Renal cortical epithelial cell (primary cell): ENCODE results near the gene RBM20. TPM values are rescaled to one million over a fixed set of nuclear protein-coding genes. Genes with fewer than 3 reads are reported as not detected.
"Not testable (repeated sequence)": the region's sequence is repeated elsewhere in the genome, so short reads cannot be mapped to it uniquely, and the experiment has no call there.

Source experiments
- DNase-seq: peaks from one replicate; pipeline ENCODE4 v3.0.0-alpha.2; 2011; ENCODE audit warnings: low read depth
- total RNA-seq: library from RNA; depleted of rRNA; stranded (reverse); fragments of >200 nt; gene quantifications from 2 replicates; pipeline ENCODE4 v1.2.3, GENCODE V29; 2014

Gene RBM20
- total RNA-seq, 1 donor from 2014 or later = 0.10 TPM

DNA sequence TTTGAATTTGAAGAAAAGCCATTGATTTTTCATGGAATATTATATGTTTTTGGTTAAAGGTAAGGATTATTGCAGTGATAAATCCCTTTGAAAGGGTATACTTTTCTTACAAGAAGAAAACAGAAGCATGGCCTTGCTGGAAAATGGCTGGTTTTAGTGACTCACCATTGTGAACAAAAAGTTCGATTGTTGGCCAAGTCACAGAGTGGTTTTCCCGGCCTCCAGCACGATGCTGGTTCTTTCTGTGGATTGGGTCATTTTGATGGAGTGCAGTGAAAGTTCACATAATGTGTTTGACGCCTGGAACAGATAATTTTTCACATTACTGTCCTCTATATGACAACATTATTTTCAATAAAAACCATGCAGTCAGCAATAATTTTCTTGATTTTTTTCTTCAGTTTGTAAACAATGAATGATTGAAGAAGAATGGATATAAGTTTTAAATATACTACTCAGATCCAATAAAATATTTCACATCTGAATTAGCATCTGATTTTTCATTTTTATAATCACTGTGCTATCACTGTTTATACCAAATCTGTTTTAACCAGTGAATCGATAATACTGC, 60.9 kb downstream of the RBM20 start:
- DNase-seq = no peak

DNA sequence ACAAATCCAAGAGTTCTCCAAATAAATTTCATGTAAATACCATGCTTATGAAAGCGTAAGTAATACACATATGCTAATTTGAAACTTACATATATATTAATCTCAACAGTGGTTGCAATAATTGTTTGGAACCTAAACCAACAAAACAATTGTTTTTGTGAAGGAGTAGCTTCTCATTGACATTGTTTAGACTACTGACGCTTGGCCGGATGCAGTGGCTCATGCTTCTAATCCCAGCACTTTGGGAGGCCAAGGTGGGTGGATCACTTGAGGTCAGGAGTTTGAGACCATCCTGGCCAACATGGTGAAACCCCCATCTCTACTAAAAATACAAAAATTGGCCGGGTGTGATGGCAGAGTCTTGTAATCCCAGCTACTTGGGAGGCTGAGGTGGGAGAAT, 61.5 kb downstream of the RBM20 start:
- DNase-seq = not testable (repeated sequence)

DNA sequence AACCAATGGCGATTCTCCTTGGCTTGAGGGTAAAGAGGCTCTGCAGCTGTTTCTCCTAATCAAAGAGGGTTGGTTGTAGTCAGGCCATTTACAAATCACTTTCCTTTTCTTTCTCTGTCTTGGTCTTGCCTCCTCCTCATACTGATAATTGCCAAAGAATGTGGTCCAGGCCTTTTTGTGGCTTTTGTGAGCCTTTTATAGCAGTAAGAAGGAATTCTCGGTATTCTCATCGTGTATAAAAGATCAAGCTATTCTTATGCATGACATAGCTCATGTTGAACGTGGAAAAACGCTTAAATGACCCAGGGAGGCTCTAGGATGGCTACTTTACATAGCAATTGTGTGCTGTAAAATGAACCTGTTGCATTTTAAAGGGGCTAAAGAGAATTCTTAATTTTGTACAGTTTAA, 62.6 kb downstream of the RBM20 start:
- peak; percentile 77 for DNase-seq

DNA sequence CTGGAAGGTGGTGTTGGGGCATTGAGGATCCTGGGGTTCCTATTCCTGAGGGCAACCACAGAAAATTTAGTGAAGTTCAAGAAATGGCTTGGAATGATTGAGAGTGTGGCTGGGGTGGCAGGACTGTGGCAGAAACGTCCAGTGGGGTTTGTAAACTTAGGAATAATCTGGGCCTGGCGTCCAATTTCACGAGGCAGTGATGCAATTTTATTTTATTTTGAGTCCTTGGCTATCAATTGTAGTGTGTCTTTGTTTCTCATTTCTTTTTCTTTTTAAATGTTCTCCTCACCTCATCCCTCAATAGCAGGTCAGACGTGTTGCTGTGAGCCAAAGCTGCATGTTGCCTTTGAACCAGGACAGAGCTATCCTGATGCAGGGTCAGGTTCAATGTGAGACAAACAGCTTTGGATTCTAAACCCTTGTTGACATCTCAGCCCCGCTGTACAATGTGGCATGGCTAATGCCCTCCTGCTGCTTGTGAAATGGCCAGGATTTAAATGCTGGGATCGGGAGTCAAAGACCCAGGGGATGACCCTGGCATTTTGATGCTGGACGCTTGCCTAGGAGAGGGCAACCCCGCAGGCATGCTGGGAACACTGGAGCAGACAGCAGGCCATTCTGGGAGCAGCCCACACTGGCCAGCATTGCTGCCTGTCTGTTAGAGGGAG, 64.8 kb downstream of the RBM20 start:
- no peak for DNase-seq

DNA sequence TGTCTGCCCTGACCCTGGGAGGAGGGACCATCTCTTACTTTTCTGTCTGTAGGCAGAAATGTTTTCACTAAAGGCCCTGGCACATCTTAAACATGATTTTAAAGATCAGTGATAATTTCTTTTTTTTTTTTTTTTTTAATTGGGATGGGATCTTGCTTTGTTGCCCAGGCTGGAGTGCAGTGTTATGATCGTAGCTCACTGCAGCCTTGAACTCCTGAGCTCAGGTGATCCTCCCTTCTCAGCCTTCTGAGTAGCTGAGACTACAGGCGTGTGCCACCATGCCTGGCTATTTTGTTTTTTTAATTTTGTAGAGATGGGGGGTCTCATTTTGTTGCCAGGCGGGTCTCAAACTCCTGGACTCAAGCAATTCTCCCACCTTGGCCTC, 65.3 kb downstream of the RBM20 start:
- DNase-seq = no peak

DNA sequence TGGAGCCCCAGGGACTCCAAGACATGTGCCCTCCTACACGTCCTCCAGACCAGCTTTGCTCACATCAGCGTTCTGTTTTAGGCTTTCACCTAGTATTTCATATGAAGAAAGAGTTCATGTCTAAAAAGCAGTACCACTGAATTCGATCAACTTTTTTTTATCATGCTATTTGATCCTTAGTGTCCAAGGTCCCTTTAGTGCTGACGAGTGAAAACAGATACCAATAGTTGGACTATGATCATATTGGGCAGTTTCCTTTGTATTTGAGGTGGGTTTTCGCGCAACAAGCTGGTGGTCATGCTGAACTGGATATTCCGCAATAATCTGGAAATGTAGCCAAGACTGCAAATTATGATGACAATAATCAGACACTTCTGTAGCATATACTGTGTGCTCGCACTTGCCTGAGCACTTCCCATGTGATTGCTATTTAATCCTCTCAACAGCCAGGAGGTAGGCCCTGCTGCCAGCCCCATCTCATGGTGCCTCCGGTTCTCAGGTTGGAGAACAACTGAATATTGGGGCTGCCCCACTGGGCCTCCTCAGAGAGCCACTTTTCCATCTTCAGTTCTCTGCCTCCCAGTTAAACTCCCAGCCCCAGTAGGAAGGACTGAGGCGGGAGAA, 65.9 kb downstream of the RBM20 start:
- no peak for DNase-seq

DNA sequence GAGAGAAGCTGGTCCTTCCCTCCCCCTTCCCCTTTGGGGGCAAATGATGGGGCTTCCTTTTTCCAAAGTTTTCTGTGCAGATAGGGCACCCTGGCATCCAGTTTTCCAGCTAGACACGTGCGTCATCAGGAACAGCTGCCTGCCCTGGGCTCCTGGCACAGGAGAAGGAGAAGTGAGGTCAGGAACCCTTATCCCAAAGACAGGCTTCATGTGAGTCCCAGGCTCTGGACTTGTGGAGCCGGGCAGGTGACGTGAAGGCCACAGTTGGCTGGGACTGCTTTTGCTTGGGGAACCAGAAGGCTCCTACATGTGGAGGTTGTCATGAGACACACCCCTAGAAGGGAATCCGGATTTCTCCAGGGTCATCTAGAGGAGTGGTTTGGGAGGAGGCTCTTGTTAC, 66.5 kb downstream of the RBM20 start:
- no peak for DNase-seq

DNA sequence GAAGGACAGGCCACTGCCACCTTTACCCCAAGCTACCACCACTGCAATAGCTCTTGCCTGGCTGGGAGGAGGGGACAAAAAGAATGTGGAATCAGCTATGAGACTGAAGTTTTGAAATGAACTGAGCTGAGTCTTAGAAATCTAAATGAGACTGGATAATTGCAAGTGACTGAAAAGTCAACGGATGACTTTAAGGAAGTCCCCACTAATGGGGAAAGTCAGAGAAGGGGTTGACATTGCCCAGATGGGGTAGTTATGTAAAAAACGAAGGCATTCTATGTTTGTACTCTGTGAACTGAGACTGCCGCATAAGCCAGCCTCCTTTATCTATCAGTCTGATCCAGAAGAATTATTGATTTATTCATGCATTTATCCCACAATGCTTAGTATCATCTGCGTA, 67.2 kb downstream of the RBM20 start:
- DNase-seq = no peak

DNA sequence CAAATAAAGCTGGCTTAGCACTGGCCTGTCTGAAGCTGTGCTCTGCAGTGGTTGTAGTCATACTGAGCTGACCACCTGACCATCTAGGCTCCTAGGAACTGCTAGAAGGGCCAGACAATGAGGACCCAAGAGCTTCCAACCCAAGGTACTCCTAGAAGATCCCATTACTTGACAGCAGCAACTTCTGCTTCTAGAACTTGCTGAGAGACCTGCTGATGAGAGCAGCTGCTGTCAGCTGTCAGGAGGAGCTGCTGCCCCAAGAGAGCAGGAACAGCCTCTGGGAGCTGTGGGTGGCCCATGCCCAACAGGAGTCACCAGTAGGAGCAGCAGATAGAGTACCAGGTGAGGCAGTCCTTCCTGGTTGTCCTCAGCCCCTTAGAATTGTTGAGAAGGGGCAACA, 70.2 kb downstream of the RBM20 start:
- no peak for DNase-seq

DNA sequence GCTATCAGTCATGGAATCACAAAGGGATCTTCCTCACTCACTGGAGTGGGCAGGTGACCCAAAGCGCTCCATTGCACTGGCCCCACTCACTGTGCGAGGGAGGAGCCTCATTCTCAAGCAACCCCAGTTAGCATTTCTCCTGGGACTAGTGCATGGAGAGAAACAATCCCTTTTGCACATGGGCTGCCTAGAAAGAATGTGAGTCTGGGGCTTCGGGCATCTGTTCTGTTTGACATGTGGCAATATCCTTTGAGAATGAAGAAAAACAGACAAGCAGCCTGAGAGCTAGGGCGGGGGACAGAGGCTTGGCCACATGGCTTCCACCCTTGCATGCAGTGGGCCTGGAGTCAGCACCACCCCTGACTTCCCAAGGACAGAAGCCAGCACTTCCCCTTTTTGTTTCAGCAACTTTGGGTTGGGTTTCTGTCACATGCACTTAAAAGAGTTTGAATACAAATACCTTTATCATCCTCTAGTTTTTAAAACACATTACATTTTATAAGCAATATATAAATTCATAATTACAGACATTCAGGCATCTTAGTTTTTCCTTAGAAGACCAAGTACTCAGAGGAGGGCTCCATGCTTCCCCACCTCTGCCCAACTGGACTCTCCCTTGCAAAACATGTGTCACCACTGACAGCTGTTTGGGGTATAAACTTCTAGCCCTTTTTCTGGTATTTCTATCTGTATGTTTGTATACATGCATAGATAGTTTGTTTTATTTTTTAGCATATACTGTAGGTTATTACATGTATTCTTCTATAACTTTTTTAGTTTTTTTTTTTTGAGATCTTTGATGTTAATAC, 73.8 kb downstream of the RBM20 start:
- no peak for DNase-seq

DNA sequence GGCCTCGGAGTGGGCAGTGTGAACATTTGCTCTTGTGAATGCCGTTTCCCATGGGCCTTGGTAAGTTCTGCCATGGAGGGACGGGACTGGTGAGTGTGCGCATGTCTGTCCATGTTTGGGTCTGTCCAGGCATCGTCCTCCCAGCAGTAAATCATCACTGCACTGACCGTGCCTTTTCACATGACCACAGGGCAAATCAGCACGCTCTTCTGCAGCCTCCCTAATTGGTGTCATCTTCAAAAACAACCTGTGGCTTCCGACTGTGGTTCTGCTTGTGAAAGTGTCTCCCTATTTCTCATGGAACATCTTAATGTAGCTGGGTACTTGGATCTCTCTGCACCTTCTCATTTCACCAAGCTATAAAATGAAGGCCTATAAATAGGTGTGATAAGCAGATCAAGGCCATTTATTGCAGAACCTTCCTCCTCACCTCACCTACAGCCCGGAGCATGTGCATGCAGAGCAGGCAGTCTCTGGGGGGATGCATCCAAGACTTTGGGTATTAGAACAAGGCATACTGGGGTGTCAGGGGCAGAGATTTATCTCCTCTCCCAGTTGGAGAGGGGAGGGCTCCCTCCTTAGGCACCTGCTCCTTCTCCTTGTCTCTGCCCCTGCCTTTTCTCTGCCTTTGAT, 77.4 kb downstream of the RBM20 start:
- no peak for DNase-seq

DNA sequence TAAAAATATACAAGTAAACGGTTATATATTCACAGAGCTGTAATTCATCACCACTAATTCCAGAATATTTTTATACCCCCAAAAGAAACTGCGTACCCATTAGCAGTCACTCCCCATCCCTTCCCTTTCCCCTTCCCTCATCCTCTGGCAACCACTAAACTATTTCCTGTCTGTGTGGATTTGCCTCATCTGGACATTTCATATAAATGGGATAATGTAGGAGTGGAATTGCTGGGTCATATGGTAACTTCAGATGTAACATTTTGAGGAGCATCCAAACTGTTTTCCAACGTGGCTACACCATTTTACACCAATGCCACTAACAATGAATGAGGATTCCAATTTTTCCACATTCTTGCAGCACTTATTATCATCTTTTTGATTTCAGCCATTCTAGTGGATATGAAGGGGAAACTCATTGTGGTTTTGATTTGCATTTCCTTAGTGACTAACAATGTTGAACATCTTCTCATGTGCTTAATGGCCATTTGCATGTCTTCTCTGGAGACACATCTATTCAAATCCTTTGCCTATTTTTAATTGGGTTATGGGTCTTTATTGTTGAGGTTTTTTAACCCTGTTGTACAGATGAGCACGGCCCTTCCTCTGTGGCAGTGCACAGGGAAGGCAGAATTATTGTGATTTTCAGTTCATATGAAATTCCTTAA, 79.2 kb downstream of the RBM20 start:
- no peak for DNase-seq

DNA sequence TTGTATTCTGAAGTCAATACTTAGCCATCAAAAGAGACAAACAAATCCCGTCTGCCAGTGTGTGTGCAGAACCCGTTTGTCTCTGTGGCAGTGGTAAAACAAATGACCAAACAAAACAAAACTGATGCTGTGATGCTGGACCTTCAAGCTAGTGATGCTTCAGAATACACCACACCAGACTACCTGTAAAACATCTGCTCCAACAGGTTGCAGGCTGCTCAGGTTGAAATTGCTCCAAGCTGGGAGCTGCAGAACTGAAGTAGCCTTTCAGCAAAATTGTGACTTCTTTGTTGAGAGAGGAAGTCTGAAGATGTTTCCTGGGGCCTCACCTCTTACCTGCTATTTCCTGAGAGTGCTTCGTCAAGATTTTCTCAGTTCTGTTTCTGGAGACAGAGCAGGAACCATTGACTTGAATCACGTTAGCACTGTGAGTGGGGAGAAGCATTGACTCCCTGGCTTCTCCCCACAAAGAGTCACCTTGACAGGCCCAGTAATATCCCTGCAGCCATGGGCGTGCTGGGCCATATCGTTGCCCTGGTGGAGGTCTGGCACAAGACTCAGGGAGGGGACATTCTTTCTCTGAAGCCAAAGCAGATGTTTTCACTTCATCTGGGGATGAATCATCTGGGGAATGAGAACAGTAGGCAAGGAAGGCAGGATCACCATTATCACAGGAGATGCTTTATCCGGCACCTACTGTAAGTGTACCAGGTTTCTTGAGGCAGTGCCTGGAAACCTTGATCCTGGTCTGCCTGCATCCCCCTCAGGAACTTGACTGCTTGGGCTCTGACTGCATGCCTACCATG, 80.2 kb downstream of the RBM20 start:
- no peak for DNase-seq

DNA sequence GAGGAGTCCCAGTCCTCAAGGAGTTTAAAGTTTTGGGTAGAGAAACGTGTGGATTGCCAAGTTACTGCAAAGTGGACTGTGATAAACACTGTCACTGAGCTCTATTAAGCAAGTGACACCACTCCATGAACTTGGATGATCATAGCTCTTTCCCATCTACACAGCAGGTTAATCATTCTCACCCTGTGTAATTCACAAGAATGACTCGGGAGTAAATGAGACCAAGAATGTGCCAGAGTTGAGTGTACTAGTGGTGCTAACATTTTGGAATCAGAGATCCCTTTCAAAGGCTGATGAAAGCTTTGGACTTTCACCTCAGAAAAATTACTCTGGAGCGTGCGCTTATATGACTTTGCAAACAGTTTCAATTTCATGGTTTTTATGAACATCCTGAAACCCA, 80.8 kb downstream of the RBM20 start:
- DNase-seq = peak; percentile 68

DNA sequence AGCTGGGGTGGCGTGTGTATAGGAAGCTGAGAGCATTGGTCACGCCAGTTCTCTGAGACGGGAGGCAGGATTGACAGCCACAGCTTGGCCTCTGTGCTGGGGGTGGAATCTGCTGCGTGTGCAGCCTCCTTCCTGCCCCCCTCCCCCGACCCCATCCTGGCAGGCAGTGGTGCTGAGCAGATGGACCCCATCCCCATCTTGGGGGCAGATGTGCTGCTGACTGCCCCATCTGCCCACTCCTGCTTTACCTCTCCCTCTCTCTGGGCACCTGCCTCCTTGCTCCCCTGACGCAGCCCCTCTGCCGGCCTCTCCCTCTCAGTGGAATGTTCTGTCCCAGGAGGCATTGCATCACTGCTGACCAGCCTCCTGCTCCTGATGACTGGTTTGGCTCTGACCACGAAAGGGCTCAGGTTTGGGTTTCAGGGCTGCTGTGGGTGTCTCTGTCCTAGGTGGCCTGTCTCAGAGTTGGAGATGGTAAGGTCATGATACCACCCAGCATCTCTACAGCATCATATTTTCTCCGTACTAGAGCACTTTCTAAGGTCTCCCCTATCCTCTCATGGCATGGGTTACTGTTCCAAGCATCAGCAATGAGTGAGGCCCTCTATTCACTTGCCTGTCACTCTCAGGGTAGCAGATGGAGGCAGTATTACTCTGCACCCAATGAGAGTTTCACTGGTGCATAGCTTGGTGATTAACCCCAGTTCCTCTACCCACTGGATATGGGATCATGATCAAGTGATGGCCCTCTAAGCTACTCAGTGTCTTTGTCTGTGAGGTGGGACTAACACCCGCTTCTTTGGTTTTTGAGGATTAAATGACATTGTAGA, 81.9 kb downstream of the RBM20 start:
- peak; percentile 64 for DNase-seq

DNA sequence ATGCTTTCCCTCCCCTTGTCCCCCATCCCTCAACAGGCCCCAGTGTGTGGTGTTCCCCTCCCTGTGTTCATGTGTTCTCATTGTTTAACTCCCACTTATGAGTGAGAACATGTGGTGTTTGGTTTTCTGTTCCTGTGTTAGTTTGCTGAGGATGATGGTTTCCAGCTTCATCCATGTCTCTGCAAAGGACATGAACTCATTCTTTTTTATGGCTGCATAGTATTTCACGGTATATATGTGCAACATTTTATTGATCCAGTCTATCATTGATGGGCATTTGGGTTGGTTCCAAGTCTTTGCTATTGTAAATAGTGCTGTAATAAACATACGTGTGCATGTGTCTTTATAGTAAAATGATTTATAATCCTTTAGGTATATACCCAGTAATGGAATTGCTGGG, 83.6 kb downstream of the RBM20 start:
- DNase-seq = not testable (repeated sequence)

DNA sequence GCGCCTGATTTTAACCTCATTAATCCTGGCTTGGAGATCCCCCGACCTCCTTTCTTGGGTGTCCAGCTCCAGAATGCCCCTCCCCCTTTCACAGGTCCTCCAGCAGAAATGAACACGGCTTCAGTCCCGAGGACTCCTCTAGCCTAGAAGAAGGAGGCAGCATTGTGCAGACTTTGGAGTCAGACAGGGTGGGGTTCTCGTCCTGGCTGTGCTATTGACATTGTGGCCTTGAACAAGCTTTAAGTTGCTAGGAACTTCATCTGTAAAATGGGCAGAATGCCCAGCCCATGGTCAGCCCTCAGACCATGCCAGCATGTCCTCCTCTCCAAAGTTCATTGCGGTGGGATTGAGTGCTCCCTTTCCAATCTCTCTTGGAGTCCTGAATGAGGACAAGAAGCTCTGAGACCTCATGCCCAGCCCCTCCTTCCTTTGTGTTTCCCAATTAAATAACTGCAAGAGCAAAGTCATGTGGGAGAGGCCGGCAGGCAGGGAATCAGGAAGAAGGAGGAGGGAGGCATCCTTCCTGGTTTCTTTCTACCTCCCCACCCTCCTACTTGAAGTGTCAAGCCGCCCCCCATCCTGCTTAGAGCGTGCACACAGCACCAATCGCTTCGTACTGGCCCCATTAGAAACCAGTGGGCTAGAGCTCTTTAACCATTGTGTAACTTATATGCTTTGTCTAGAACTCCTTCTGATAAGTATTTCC, 86.4 kb downstream of the RBM20 start:
- no peak for DNase-seq

DNA sequence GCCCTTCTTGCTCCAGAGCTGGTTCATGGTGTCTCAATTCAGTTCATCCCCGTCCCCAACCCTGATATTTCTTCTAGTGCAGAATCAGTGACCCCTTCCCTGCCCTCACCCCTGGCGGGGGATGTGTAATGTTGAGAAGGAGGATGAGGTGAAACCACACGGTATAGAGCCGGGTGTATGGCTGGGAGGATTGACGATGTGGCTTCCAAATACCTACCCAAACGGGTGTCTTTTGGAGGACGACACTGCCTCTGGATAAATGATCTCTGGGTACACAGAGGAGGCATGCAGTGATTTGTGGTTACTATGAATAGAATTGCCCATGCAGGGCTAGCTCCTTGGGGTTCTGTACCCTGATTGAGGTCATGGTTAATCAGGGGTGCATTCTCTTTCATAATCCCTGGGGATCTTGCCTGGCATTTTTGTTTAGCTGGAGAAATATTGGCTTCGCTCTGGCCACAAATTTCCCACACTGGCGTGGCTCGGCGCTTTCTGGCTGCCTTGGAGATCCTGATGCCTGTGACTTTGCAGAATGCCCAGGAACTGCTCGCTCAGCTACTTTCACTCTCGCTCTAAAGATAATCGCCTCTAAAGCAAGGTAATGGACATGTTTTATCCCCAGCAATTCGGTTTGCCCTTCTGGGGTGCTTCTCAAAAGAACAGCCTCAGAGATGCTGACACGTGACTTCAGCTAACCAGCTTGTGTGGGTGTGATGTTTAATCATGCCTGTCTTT, 89.2 kb downstream of the RBM20 start:
- peak; percentile 61 for DNase-seq

DNA sequence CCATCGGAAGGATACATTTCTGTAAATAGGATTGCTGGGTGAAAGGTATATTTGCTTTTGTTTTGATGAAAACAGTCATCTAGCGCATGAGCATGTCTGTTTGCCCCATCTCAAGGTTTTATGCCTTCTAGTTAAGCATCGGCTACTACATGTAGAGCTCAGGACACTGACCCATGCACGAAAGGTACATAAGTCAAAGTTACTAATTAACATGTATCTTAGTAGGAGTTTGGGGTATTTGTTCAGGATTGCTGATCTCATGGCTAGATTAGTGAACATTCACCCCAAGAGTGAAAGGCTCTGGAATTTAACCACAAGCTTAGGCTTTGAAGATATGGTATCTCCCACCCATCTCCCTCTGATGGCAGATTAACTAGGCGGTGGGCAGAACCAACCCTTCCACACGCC, 91.5 kb downstream of the RBM20 start:
- DNase-seq = peak; percentile 84
